Activated CD8-positive, alpha-beta memory T cell treated with anti-CD3 and anti-CD28 coated beads for 24 hours (primary cell): ENCODE measurements around the gene SEPTIN1.

Experiments used
- DNase-seq: peaks from one replicate; pipeline ENCODE4 v3.0.0-alpha.2; 2020

SEPTIN1 gene

DNA sequence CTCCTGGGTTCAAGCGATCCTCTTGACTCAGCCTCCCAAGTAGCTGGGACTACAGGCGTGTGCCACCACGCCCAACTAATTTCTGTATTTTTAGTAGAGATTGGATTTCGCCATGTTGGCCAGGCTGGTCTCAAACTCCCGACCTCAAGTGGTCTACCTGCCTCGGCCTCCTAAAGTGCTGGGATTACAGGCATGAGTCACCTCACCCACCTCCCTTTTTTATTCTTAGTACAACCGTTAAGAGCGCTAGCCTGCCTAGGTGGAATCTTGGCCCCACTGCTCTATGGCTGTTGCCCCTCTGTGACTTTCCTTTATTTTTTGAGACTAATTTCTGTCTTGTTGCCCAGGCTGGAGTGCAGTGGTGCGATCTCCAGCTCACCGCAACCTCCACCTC lies 44.4 kb downstream of the SEPTIN1 start:
- peak; percentile 11 for DNase-seq

DNA sequence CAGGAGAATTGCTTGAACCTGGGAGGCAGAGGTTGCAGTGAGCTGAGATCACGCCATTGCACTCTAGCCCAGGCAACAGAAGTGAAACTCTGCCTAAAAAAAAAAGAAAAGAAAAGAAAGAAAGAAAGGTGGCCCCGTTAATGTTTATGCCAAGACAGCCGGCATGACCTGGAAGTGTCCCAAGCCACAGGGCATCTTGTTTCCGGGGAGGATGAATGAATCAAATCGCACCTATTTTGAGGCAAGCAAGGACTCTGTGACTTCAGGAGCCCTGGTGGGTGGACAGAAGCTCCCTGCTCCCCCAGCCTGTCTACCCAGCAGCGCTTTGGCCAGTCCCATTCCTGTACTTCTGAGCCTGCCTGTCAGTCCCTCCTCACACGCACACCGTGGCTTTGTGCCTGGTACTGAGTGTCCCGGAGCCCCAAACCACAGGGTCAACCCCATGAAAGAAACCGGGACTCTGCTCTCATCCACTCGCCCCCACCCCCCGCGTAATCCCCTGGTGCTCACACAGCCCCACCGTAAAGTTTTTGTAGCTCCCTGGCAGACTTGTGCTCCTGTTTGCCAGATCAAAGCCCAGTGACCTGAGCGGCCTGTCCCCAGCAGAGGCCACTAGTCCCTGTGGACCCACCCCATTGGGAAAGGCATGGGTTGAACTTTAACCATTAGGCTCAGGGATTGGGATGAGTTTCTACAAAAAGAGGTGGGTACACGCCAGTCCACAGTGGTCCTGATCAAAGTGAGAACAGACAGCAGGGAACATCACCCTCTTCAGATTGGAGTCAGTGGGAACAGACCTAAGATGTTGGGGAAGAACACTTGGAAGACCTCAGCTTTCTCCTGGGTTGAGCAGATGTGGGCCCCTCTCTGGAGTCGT lies 46.5 kb downstream of the SEPTIN1 start:
- DNase-seq = no peak

DNA sequence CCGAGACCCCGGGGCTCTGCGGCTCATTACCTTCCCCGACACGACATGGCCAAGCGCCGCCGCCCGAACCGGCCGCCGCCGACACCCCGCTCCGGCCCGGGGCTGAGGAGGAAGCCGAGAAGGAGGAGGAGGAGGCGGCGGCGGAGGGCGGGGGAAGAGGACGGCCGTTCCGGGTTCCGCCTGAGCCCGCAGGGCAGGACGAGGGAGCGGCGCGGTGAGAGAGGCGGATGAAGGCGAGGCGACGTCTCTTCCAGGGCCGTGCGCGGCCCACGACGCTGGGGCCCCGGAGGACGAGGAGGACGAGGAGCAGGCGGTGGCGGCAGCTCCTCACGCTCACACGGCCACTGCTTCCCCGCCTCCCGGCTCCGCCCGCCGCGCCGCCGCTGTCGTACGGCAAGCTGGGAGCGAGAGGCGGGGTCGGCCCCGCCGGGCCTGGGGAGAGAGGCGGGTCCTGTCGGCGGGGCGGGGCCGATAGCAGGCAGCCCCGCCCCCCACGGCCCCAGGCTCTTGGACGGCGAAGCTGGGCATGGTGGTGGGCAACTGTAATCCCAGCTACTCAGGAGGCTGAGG lies 47.2 kb downstream of the SEPTIN1 start:
- DNase-seq = peak; percentile 95

DNA sequence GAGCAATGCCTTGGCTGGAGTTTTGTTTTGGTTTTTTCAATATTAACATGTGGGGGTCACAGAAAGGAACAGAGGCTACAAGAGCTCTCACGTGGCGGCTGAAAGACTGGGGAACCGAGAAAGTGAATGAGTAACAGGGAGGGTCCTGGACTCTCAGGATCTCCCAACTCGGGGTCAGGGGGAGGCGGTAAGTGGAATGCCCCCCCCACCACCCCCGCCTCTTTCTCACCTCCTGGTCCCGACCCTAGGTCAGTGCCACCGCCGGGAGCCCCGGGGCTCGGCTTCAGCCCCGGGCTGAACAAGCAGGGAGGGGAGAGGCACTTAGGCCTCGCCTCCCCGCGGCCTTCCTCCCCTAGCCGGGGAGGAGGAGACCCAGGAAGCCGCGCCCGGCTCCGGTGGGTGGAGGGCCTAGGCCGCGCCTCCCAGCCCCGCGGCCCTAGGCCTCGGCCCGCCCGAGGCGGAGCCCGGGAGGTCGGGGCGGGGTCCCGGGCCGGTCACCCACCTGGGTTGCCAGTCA lies 47.8 kb downstream of the SEPTIN1 start:
- DNase-seq = peak; percentile 92
